HepG2 (cell line): Measurements from ENCODE around the gene ZNF77. TPM values are rescaled to one million over a fixed set of nuclear protein-coding genes. Genes with fewer than 3 reads are reported as not detected.

Source experiments
- ARHGAP35 ChIP-seq: sonication (generic); formaldehyde crosslinking; IDR thresholded peaks from 2 replicates; pipeline ENCODE4 v1.9.0; 2022; ENCODE audit warnings: mild to moderate bottlenecking, inconsistent platforms, moderate library complexity, missing genetic modification reagents, borderline replicate concordance
- DBP ChIP-seq: sonication (generic); formaldehyde crosslinking; IDR thresholded peaks from 2 replicates; pipeline ENCODE4 v1.4.0; 2020; ENCODE audit warnings: missing genetic modification reagents; ENCODE audit errors: not compliant biosample characterization
- HIVEP1 ChIP-seq: sonication (generic); formaldehyde crosslinking; IDR thresholded peaks from 2 replicates; pipeline ENCODE4 v1.4.0; 2020; ENCODE audit warnings: mild to moderate bottlenecking, missing genetic modification reagents
- MIER3 ChIP-seq: IDR thresholded peaks from 2 replicates; pipeline ENCODE4 v1.6.1; 2016; ENCODE audit warnings: missing compliant biosample characterization, borderline replicate concordance
- MXD3 ChIP-seq: IDR thresholded peaks from 2 replicates; pipeline ENCODE4 v1.6.1; 2016; ENCODE audit warnings: mild to moderate bottlenecking, missing biosample characterization, missing genetic modification reagents
- NBN ChIP-seq: fragments of 450-650 bp; conservative IDR thresholded peaks from 2 replicates; pipeline ENCODE4 v1.6.1; 2017
- NFIC ChIP-seq: IDR thresholded peaks from 2 replicates; pipeline ENCODE4 v1.6.1; 2012; ENCODE audit warnings: mild to moderate bottlenecking, low read length, inconsistent platforms
- NFKBIZ ChIP-seq: IDR thresholded peaks from 2 replicates; pipeline ENCODE4 v1.6.1; 2018; ENCODE audit warnings: missing genetic modification reagents, missing compliant biosample characterization
- RBFOX2 ChIP-seq: fragments of 200-400 bp; formaldehyde crosslinking; IDR thresholded peaks from 2 replicates; pipeline ENCODE4 v1.6.1; 2017; ENCODE audit warnings: low read depth, mild to moderate bottlenecking, low read length
- SETDB1 ChIP-seq: sonication (generic); formaldehyde crosslinking; IDR thresholded peaks from 2 replicates; pipeline ENCODE4 v1.5.1; 2020; ENCODE audit warnings: missing genetic modification reagents, mild to moderate bottlenecking, borderline replicate concordance
- SRF ChIP-seq: IDR thresholded peaks from 2 replicates; pipeline ENCODE4 v1.6.1; 2011; ENCODE audit warnings: mild to moderate bottlenecking, low read depth, low read length, moderate library complexity
- ZBED4 ChIP-seq: sonication (generic); formaldehyde crosslinking; IDR thresholded peaks from 2 replicates; pipeline ENCODE4 v1.4.0; 2020; ENCODE audit warnings: missing genetic modification reagents, borderline replicate concordance
- ZBTB10 ChIP-seq: sonication (generic); formaldehyde crosslinking; IDR thresholded peaks from 2 replicates; pipeline ENCODE4 v1.4.0; 2020; ENCODE audit warnings: missing genetic modification reagents, borderline replicate concordance
- ZC3H13 ChIP-seq: sonication (generic); formaldehyde crosslinking; IDR thresholded peaks from 2 replicates; pipeline ENCODE4 v1.8.1; 2023; ENCODE audit warnings: mild to moderate bottlenecking, missing genetic modification reagents, moderate library complexity
- ZNF382 ChIP-seq: sonication (generic); formaldehyde crosslinking; IDR thresholded peaks from 2 replicates; pipeline ENCODE4 v1.5.0; 2020; ENCODE audit warnings: missing genetic modification reagents, mild to moderate bottlenecking, borderline replicate concordance
- ZNF7 ChIP-seq: IDR thresholded peaks from 2 replicates; pipeline ENCODE4 v1.6.1; 2016; ENCODE audit warnings: missing biosample characterization, missing genetic modification reagents
- polyA plus RNA-seq, 8 experiments: library from polyadenylated mRNA; depleted of rRNA in 3 of 8; stranded (reverse) in 7 of 8; unstranded in 1 of 8; fragments of >200 nt; fragmentation: Illumina TruSeq in 4 of 8; extraction: Trizol in 4 of 8; gene quantifications; 2 replicates each; pipeline versions ENCODE4 v1.2.1 to v1.2.3, GENCODE V29; 2011 to 2016; ENCODE audit warnings: low read depth in 4 of 8, missing spikeins in 1 of 8, mixed read lengths in 1 of 8; ENCODE audit not compliant: insufficient read depth in 1 of 8
- total RNA-seq, 5 experiments: library from RNA; depleted of rRNA; stranded (reverse); fragments of >200 nt; fragmentation: Illumina TruSeq; extraction: Trizol; gene quantifications; 2 replicates each; pipeline ENCODE4 v1.2.3, GENCODE V29; 2016; ENCODE audit warnings: low read depth in 1 of 5
- TF ChIP-seq, protein P1 (sequence below): IDR thresholded peaks from 2 replicates; pipeline ENCODE4 v1.6.1; 2018; ENCODE audit warnings: missing genetic modification reagents, mild to moderate bottlenecking, missing compliant biosample characterization
- TF ChIP-seq, protein P2 (sequence below): sonication (generic); formaldehyde crosslinking; IDR thresholded peaks from 2 replicates; pipeline ENCODE4 v1.4.0; 2020; ENCODE audit warnings: mild to moderate bottlenecking, missing genetic modification reagents

The ZNF77 gene
- total and polyA plus RNA-seq, 2 of the 13 experiments (the other 11 are each of a cell fraction or from before 2014, with no cell fraction given) = 7.1 to 11.5 TPM

DNA sequence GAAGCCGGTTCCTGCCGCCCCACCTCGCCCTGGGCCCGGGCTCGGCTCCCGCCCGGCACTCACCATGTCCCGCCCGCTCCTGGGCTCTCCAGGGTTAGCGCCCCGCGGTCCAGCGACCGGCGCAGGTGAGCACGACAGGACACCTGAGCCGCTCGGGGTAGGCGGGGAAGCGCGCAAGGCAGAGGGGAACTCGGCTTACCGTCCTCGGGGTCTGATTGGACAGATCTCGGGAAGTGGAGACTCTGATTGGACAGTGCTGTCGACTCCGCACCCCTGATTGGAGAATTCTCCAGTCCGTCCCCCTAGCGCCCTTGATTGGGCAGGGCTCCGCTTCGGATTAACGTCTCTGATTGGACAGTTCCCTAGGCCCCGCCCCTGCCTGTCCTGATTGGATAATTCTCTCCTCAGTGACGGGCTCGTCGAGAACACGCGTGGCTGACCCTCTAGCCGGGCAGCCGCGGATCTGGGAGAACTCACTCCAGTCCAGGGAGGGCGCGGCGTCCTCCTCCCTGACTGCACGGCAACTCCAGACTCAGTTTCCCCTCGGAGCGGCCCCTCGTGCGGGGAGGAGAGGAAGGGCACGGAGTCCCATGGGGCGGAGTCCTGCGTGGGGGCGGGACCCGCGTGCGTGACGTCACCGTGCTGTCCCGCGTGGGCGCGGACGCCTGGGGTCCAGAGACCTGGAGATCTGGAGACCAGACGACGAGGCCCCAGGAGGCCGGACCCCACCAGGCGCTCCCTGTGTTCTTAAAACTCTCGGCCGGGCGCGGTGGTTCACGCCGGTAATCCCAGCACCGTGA, at the start of gene ZNF77 (continued):
- TF ChIP-seq ARHGAP35 (CRISPR knock-in tag) (no peak), RBFOX2 (peak; percentile 86), NFKBIZ (CRISPR knock-in tag) (no peak), NBN (no peak), ZBED4 (CRISPR knock-in tag) (no peak), SRF (no peak), MIER3 (no peak), DBP (CRISPR knock-in tag) (no peak), ZC3H13 (CRISPR knock-in tag) (peak; percentile 89), MXD3 (CRISPR knock-in tag) (peak; percentile 77; the same call in 1 of the 2 replicates), SETDB1 (no peak), NFIC (no peak), HIVEP1 (peak; percentile 77), ZBTB10 (CRISPR knock-in tag) (peak; percentile 33; the same call in 1 of the 2 replicates), ZNF7 (CRISPR knock-in tag) (0 out of 2 replicates have a peak, but pooled peaks have one; percentile 20), ZNF382 (CRISPR knock-in tag) (no peak)
- TF ChIP-seq, protein P1, sequence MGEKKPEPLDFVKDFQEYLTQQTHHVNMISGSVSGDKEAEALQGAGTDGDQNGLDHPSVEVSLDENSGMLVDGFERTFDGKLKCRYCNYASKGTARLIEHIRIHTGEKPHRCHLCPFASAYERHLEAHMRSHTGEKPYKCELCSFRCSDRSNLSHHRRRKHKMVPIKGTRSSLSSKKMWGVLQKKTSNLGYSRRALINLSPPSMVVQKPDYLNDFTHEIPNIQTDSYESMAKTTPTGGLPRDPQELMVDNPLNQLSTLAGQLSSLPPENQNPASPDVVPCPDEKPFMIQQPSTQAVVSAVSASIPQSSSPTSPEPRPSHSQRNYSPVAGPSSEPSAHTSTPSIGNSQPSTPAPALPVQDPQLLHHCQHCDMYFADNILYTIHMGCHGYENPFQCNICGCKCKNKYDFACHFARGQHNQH (CRISPR knock-in tag) = 0 out of 2 replicates have a peak, but pooled peaks have one; percentile 46
- TF ChIP-seq, protein P2, sequence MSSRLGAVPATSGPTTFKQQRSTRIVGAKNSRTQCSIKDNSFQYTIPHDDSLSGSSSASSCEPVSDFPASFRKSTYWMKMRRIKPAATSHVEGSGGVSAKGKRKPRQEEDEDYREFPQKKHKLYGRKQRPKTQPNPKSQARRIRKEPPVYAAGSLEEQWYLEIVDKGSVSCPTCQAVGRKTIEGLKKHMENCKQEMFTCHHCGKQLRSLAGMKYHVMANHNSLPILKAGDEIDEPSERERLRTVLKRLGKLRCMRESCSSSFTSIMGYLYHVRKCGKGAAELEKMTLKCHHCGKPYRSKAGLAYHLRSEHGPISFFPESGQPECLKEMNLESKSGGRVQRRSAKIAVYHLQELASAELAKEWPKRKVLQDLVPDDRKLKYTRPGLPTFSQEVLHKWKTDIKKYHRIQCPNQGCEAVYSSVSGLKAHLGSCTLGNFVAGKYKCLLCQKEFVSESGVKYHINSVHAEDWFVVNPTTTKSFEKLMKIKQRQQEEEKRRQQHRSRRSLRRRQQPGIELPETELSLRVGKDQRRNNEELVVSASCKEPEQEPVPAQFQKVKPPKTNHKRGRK (CRISPR knock-in tag) = no peak
